ENCODE results near the gene ZNF384. TPM values are rescaled to one million over a fixed set of nuclear protein-coding genes. Genes with fewer than 3 reads are reported as not detected.

The ZNF384 gene
- total and polyA plus RNA-seq, 2 of the 8 experiments (the other 6 are each of a cell fraction or from before 2014, with no cell fraction given): 59.0 to 59.6 TPM

DNA sequence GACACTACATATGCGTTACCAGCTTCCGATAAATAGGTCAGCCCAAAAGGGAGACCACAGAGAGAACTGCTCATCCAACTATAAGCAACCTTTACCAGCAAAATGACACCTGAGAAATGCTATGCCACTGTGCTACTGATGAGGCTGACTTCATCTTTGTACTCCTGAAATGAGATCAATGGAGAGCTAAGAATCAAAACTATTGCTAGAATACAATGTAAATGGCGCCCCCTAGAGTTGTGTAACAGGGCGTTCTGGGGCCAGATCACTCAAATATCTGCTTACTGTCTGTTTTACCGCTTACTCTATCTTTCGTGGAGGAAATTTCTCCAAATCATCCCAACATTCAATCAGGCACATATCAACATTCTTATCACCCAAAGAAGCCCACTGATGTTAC lies 4.6 kb downstream of the ZNF384 start:
- no peak overlapping the region for H4K91ac ChIP-seq (replicated peaks; ENCODE audit: insufficient read length, low read length)
- H3K23ac ChIP-seq (ENCODE audit: insufficient read length): no peak overlapping the region
- peaks cover 16% of the 10 kb centered on the region for H3K79me1 ChIP-seq (ENCODE audit: low read depth, low read length)
- H3K23me2 ChIP-seq (ENCODE audit: low read depth, low read length): peaks cover 8% of the 10 kb centered on the region
- H2BK12ac ChIP-seq (ENCODE audit: low read depth, low read length): no peak overlapping the region
- H3K27ac ChIP-seq (ENCODE audit: low read depth, low read length): no peak overlapping the region
- no peak overlapping the region for H4K8ac ChIP-seq (ENCODE audit: extremely low read depth, insufficient read depth, low read length)
- H3K4me3 ChIP-seq (ENCODE audit: extremely low read depth in 1 of 4, insufficient read depth in 2 of 4, low read depth in 3 of 4, low read length in 4 of 4): no peak overlapping the region
- H2BK120ac ChIP-seq (replicated peaks; ENCODE audit: low read depth, low read length): no peak overlapping the region
- H3K4me2 ChIP-seq (ENCODE audit: insufficient read depth in 1 of 2, low read depth in 2 of 2, low read length in 2 of 2): no peak overlapping the region
- H3K56ac ChIP-seq (replicated peaks; ENCODE audit: insufficient read length, low read depth, low read length): no peak overlapping the region
- H2BK5ac ChIP-seq (ENCODE audit: low read depth, low read length): no peak overlapping the region
- CTCF ChIA-PET (ENCODE audit: partially characterized antibody): interaction anchor here (0.6 to 9.3 kb wide), 25 partner anchors 8 to 261 kb away, joined by 3 to 125 read pairs (median 4); partner anchors contain the start of genes ACRBP, COPS7A, LPAR5 and NOP2
- peak in 1 of 2 experiments; percentile 54 for DNase-seq (ENCODE audit: low read depth in 1 of 2, low spot score in 2 of 2)
- POLR2A ChIA-PET (ENCODE audit: partially characterized antibody): interaction anchor here (0.6 to 6.5 kb wide), 7 partner anchors 9 to 306 kb away, joined by 3 to 72 read pairs (median 4); partner anchors contain the start of gene ING4
- no peak overlapping the region for H3K4ac ChIP-seq (replicated peaks; ENCODE audit: insufficient read length, low read depth, low read length)
- WGBS, 2 experiments (ENCODE audit: extremely low coverage in 1 of 2, insufficient coverage in 1 of 2, insufficient read length in 1 of 2, insufficient replicate concordance in 2 of 2, low coverage in 1 of 2, low lambda C conversion rate in 2 of 2, missing lambda C conversion rate in 1 of 2): 65% methylated on average over 6 of the region's 6 CpGs; no CpG with 5 or more reads in 1 of the 2 experiments
- H2BK15ac ChIP-seq (ENCODE audit: low read length): no peak overlapping the region
- no peak overlapping the region for H3K9ac ChIP-seq (replicated peaks in 1 of 4; ENCODE audit: extremely low read depth in 1 of 4, low read depth in 3 of 4, low read length in 3 of 4)
- no peak overlapping the region for H4K5ac ChIP-seq (ENCODE audit: insufficient read length, low read depth, low read length)
- no peak overlapping the region for H2AK5ac ChIP-seq (ENCODE audit: low read depth, low read length)
- no peak overlapping the region for H2AFZ ChIP-seq (ENCODE audit: low read length)
- H3K9me3 ChIP-seq (ENCODE audit: insufficient read depth in 2 of 2, low read depth in 1 of 2, low read length in 1 of 2): no peaks in the 10 kb centered on the region
- no peak overlapping the region for H2BK20ac ChIP-seq (ENCODE audit: low read length)
- H3K79me2 ChIP-seq (ENCODE audit: control insufficient read depth in 1 of 2, insufficient read depth in 2 of 2, low read length in 2 of 2): peaks cover 18 to 87% of the 10 kb centered on the region in 2 experiments
- H3K18ac ChIP-seq (ENCODE audit: extremely low read depth, low read length): no peak overlapping the region
- peaks cover 0 to 9% (median 7%) of the 10 kb centered on the region in 4 experiments; a peak in 6 of 7 replicates for H3K4me1 ChIP-seq (replicated peaks in 1 of 4; ENCODE audit: control insufficient read depth in 3 of 4, insufficient read depth in 4 of 4, low read length in 3 of 4)
- FAIRE-seq: no peak
- peaks cover 2 to 3% of the 10 kb centered on the region in 2 experiments for H4K20me1 ChIP-seq (replicated peaks in 1 of 2; ENCODE audit: control insufficient read depth in 1 of 2, insufficient read depth in 2 of 2, low read length in 2 of 2)
- peaks cover 0 to 4% (median 2%) of the 10 kb centered on the region in 4 experiments; a peak in 3 of 8 replicates for H3K36me3 ChIP-seq (ENCODE audit: control insufficient read depth in 2 of 4, insufficient read depth in 4 of 4, low read length in 3 of 4)
- no peak overlapping the region for H3K14ac ChIP-seq (ENCODE audit: insufficient read length)
- no peaks in the 10 kb centered on the region for H3K27me3 ChIP-seq (replicated peaks in 1 of 4; ENCODE audit: control insufficient read depth in 3 of 4, extremely low read depth in 1 of 4, insufficient read depth in 3 of 4, low read length in 3 of 4)
- no peak for TF ChIP-seq NANOG (IDR thresholded peaks at IDR 0.05; ENCODE audit: insufficient read depth, low read depth, low read length, poor library complexity, severe bottlenecking)
- TF ChIP-seq, protein P1, sequence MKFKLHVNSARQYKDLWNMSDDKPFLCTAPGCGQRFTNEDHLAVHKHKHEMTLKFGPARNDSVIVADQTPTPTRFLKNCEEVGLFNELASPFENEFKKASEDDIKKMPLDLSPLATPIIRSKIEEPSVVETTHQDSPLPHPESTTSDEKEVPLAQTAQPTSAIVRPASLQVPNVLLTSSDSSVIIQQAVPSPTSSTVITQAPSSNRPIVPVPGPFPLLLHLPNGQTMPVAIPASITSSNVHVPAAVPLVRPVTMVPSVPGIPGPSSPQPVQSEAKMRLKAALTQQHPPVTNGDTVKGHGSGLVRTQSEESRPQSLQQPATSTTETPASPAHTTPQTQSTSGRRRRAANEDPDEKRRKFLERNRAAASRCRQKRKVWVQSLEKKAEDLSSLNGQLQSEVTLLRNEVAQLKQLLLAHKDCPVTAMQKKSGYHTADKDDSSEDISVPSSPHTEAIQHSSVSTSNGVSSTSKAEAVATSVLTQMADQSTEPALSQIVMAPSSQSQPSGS (IDR thresholded peaks at IDR 0.05; ENCODE audit: low read length): no peak
- TF ChIP-seq RFX5 (IDR thresholded peaks at IDR 0.05; ENCODE audit: borderline replicate concordance, low read depth, low read length): no peak
- no peak for TF ChIP-seq POLR2A (IDR thresholded peaks at IDR 0.05; ENCODE audit: control extremely low read depth in 1 of 2, low read depth in 2 of 2, low read length in 2 of 2)
- TF ChIP-seq CTBP2 (IDR thresholded peaks at IDR 0.05; ENCODE audit: borderline replicate concordance, insufficient read depth, insufficient read length, low read length): no peak
- TF ChIP-seq, protein P2, sequence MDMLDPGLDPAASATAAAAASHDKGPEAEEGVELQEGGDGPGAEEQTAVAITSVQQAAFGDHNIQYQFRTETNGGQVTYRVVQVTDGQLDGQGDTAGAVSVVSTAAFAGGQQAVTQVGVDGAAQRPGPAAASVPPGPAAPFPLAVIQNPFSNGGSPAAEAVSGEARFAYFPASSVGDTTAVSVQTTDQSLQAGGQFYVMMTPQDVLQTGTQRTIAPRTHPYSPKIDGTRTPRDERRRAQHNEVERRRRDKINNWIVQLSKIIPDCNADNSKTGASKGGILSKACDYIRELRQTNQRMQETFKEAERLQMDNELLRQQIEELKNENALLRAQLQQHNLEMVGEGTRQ (IDR thresholded peaks at IDR 0.05; ENCODE audit: low read length): no peak
- no peak for TF ChIP-seq FOSL1 (IDR thresholded peaks at IDR 0.05; ENCODE audit: insufficient read depth, low read depth, low read length)
- TF ChIP-seq CEBPB (IDR thresholded peaks at IDR 0.05; ENCODE audit: low read depth, low read length): peak; percentile 69

Data from H1 (cell line).